Measurements from ENCODE around the gene PLEKHO2.
A peak's percentile ranks its signal among the peaks of the same experiment; 100 is the strongest.

The PLEKHO2 gene

DNA sequence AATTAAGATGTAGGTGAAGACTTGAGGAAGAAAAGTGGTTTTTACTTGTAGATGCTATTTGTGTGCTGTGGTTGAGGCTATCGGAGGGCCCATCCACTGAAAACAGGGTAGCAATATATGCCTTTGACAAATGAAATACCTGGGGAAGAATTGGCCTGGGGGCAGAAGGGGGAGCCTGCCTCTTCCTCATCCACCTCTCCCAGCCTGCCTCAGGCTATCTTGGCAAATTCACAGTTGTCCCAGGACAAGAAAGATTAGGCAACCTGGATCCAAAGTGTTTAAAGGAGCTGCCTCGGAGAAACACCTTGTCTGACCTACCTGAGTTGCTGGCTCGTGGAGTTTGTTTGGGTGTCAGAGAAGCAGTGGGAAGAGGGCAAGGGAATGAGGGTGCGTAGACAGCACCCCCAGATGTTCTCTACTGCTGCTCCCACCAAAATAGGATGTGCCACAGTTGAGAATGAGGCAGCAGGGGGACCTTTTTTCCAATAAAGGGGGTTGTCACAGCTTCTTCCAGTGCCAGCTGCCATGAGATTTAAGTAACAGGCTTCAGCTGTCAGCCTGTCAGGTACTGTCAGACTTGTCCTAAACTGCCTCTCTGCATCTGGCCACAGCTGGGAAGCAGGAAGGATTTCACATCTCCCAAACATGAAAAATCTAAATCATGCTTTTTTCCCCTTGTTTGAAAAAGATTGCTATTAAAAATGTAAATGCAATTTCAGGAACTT is 9.2 kb downstream of the PLEKHO2 start:
- peaks cover 26% of the 10 kb centered on the region for H3K4me1 ChIP-seq (ENCODE audit: insufficient read depth, insufficient read length)
- TF ChIP-seq ZNF274 (IDR thresholded peaks at IDR 0.05; ENCODE audit: low read depth, low read length) (no peak), SUZ12 (IDR thresholded peaks at IDR 0.05; ENCODE audit: extremely low read depth, insufficient read depth, insufficient read length) (no peak), YY1 (IDR thresholded peaks at IDR 0.05; ENCODE audit: insufficient read depth, insufficient read length) (no peak)
- no peak overlapping the region for H3K9ac ChIP-seq (ENCODE audit: insufficient read length, low read depth)
- H3K9me3 ChIP-seq (ENCODE audit: insufficient read depth, low read length), result no peaks in the 10 kb centered on the region
- no peaks in the 10 kb centered on the region for H3K27me3 ChIP-seq (ENCODE audit: insufficient read depth, insufficient read length)
- peaks cover 79% of the 10 kb centered on the region for H3K36me3 ChIP-seq (ENCODE audit: insufficient read depth, insufficient read length, low read length)
- no peak overlapping the region for H3K4me3 ChIP-seq (ENCODE audit: insufficient read length, low read depth)
- no peak for DNase-seq (ENCODE audit: low read depth, low spot score)

DNA sequence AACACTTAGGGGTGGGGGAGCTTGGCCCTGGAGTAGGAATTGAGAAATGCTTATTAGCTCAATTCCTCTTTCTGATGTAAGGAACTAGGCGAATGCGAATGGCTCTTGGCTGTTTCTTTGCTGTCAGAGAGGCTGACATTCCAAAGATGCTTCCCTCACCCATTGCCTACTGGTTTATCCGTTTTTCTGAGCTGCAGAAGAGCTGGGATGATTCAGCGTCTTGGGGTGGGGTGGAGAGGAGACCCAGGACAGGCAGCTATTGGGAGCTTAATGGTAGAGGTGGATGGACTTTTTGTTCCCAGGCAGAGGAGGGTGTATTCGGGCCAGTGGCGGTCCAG is 9.8 kb downstream of the PLEKHO2 start:
- no peak for DNase-seq (ENCODE audit: low read depth, low spot score)
- H3K4me3 ChIP-seq (ENCODE audit: insufficient read length, low read depth), result no peak overlapping the region
- no peaks in the 10 kb centered on the region for H3K9me3 ChIP-seq (ENCODE audit: insufficient read depth, low read length)
- no peaks in the 10 kb centered on the region for H3K27me3 ChIP-seq (ENCODE audit: insufficient read depth, insufficient read length)
- H3K4me1 ChIP-seq (ENCODE audit: insufficient read depth, insufficient read length), result peaks cover 32% of the 10 kb centered on the region
- TF ChIP-seq SUZ12 (IDR thresholded peaks at IDR 0.05; ENCODE audit: extremely low read depth, insufficient read depth, insufficient read length) (no peak), ZNF274 (IDR thresholded peaks at IDR 0.05; ENCODE audit: low read depth, low read length) (no peak), YY1 (IDR thresholded peaks at IDR 0.05; ENCODE audit: insufficient read depth, insufficient read length) (no peak)
- H3K36me3 ChIP-seq (ENCODE audit: insufficient read depth, insufficient read length, low read length), result peaks cover 80% of the 10 kb centered on the region
- no peak overlapping the region for H3K9ac ChIP-seq (ENCODE audit: insufficient read length, low read depth)

DNA sequence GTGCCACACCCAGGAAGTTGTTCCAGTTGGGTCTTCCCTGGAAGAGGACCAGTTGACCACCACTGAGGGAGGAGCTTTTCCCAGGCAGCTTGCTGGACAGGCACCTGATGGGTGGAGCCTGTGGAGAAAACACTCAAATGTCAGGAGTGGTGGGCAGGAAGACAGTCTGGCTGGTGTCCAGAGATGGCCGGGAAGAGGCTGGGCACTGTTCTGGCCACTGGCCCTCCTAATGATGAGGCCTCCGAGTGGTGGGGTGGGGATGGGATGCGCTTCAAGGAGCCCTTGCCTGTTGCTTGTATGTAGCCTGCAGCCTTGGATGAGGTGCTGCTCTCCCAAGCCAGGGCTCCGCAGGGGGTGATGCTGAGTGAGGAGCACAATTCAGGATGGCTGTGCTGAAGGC is 12.3 kb downstream of the PLEKHO2 start:
- Histone ChIP-seq H3K4me1 (ENCODE audit: insufficient read depth, insufficient read length) (peaks cover 44% of the 10 kb centered on the region), H3K36me3 (ENCODE audit: insufficient read depth, insufficient read length, low read length) (peaks cover 79% of the 10 kb centered on the region), H3K27me3 (ENCODE audit: insufficient read depth, insufficient read length) (no peaks in the 10 kb centered on the region), H3K4me3 (ENCODE audit: insufficient read length, low read depth) (no peak overlapping the region), H3K9ac (ENCODE audit: insufficient read length, low read depth) (no peak overlapping the region), H3K9me3 (ENCODE audit: insufficient read depth, low read length) (no peaks in the 10 kb centered on the region)
- TF ChIP-seq YY1 (IDR thresholded peaks at IDR 0.05; ENCODE audit: insufficient read depth, insufficient read length), result no peak
- no peak for TF ChIP-seq ZNF274 (IDR thresholded peaks at IDR 0.05; ENCODE audit: low read depth, low read length)
- TF ChIP-seq SUZ12 (IDR thresholded peaks at IDR 0.05; ENCODE audit: extremely low read depth, insufficient read depth, insufficient read length), result no peak
- no peak for DNase-seq (ENCODE audit: low read depth, low spot score)

- Histone ChIP-seq H3K27me3 (ENCODE audit: insufficient read depth, insufficient read length) (no peaks in the 10 kb centered on the region), H3K36me3 (ENCODE audit: insufficient read depth, insufficient read length, low read length) (peaks cover 82% of the 10 kb centered on the region), H3K4me1 (ENCODE audit: insufficient read depth, insufficient read length) (peaks cover 44% of the 10 kb centered on the region), H3K4me3 (ENCODE audit: insufficient read length, low read depth) (no peak overlapping the region), H3K9me3 (ENCODE audit: insufficient read depth, low read length) (no peaks in the 10 kb centered on the region), H3K9ac (ENCODE audit: insufficient read length, low read depth) (no peak overlapping the region)
- TF ChIP-seq ZNF274 (IDR thresholded peaks at IDR 0.05; ENCODE audit: low read depth, low read length) (no peak), YY1 (IDR thresholded peaks at IDR 0.05; ENCODE audit: insufficient read depth, insufficient read length) (no peak), SUZ12 (IDR thresholded peaks at IDR 0.05; ENCODE audit: extremely low read depth, insufficient read depth, insufficient read length) (no peak)
- no peak for DNase-seq (ENCODE audit: low read depth, low spot score)
Observed at GRCh38 chr15:64854526-64854925, 12.8 kb downstream of the PLEKHO2 start.

DNA sequence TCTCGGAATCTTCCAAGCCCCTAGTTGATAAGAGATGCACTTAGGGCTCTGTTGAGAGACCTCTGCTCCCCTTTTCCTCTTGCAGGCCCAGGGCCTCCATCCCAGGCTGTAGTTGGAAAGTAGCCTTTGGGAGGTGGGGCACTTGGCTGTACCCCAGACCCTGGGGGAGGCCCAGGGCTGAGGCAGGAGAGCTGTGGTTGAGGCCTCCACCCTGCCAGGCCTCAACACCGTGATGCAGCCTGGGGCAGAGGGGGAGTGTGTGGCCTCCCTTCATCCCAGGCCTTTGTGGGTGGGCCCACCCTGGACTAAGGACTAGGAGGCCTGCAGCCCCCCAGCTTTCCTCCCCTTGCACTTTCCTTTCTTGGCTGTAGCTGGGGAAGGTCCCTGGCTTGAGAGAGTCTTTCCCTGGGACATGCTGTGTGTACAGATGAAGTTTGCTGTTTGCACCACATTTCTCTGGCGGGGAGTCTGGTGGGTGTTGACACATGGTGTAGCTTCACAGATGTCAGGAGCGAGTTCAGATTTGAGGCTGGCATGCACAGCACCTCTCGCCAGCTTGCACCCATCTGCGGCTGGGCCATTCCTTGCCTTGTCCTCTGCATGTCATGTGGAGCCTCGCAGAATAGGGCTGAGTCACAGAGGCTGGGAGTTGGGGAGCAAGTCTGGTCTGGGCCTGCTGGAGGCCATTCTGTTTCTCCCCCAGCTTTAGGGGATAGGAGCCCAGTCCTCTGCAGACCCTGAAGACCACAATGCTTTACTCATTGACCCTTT is 13.7 kb downstream of the PLEKHO2 start:
- peaks cover 84% of the 10 kb centered on the region for H3K36me3 ChIP-seq (ENCODE audit: insufficient read depth, insufficient read length, low read length)
- H3K4me3 ChIP-seq (ENCODE audit: insufficient read length, low read depth), result no peak overlapping the region
- peaks cover 49% of the 10 kb centered on the region for H3K4me1 ChIP-seq (ENCODE audit: insufficient read depth, insufficient read length)

DNA sequence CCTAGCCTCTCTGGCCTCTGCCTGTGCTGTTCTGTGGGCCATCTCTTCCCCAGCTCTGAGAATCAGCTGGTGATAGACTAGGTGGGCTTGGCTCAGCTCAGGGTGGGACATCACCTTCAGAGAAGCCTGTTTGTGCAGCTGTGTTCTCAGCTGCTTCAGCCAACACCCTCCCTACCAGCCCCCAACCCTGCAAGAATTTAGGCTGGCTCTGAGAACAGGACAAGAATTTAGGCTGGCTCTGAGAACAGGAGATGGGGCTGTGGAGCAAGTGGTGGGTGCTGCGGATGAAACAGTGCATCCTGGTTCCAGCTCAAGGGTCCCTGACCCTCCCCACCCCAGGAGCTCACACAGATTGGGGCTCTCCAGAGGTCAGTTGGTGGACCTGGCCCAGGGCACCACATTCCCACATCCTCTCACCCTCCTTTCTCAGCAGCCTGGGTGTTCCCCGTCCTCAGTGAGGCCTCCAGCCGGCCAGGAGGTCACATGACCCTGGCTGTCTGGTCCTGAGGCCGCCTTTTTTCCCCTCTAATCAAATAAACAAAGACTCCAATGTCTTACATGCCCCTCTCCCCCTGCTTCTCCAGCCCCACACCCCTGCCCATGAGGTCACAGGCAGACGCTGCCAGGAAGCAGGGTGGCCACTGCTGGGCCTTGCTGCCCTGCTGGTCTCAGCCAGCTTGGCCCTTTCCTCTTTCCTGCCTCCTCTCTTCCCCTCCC is 14.9 kb downstream of the PLEKHO2 start:
- no peak for DNase-seq (ENCODE audit: low read depth, low spot score)
- peaks cover 44% of the 10 kb centered on the region for H3K4me1 ChIP-seq (ENCODE audit: insufficient read depth, insufficient read length)

More for the DNA sequence above, 13.7 kb downstream of the PLEKHO2 start:
- H3K9me3 ChIP-seq (ENCODE audit: insufficient read depth, low read length), result no peaks in the 10 kb centered on the region
- TF ChIP-seq YY1 (IDR thresholded peaks at IDR 0.05; ENCODE audit: insufficient read depth, insufficient read length), result no peak
- no peak for TF ChIP-seq SUZ12 (IDR thresholded peaks at IDR 0.05; ENCODE audit: extremely low read depth, insufficient read depth, insufficient read length)
- no peak for TF ChIP-seq ZNF274 (IDR thresholded peaks at IDR 0.05; ENCODE audit: low read depth, low read length)
- no peaks in the 10 kb centered on the region for H3K27me3 ChIP-seq (ENCODE audit: insufficient read depth, insufficient read length)
- no peak for DNase-seq (ENCODE audit: low read depth, low spot score)
- no peak overlapping the region for H3K9ac ChIP-seq (ENCODE audit: insufficient read length, low read depth)

DNA sequence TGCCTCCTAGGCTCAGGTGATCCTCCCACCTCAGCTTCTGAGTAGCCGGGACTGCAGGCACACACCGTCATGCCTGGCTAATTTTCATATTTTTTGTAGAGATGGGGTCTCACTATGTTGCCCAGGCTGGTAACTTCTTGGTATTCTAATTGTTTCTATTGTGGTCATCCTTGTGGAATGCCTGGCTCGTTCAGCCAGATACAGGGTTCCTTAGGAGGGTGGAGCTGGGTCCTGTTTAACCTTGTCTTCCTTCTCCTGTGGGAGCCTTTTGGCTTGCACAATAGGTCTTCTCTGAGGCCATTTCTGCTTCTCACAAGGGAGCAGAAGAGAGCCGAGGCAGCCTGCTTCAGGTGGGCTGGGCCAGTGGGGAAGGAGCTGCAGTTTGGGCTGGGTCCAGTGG is 15.7 kb downstream of the PLEKHO2 start:
- no peaks in the 10 kb centered on the region for H3K9me3 ChIP-seq (ENCODE audit: insufficient read depth, low read length)
- H3K27me3 ChIP-seq (ENCODE audit: insufficient read depth, insufficient read length), result no peaks in the 10 kb centered on the region
- no peak overlapping the region for H3K4me3 ChIP-seq (ENCODE audit: insufficient read length, low read depth)
- peaks cover 41% of the 10 kb centered on the region for H3K4me1 ChIP-seq (ENCODE audit: insufficient read depth, insufficient read length)
- no peak for DNase-seq (ENCODE audit: low read depth, low spot score)
- TF ChIP-seq ZNF274 (IDR thresholded peaks at IDR 0.05; ENCODE audit: low read depth, low read length), result no peak
- no peak for TF ChIP-seq SUZ12 (IDR thresholded peaks at IDR 0.05; ENCODE audit: extremely low read depth, insufficient read depth, insufficient read length)
- TF ChIP-seq YY1 (IDR thresholded peaks at IDR 0.05; ENCODE audit: insufficient read depth, insufficient read length), result no peak
- H3K36me3 ChIP-seq (ENCODE audit: insufficient read depth, insufficient read length, low read length), result peaks cover 89% of the 10 kb centered on the region
- H3K9ac ChIP-seq (ENCODE audit: insufficient read length, low read depth), result no peak overlapping the region

More for the DNA sequence above, 14.9 kb downstream of the PLEKHO2 start:
- TF ChIP-seq ZNF274 (IDR thresholded peaks at IDR 0.05; ENCODE audit: low read depth, low read length) (no peak), YY1 (IDR thresholded peaks at IDR 0.05; ENCODE audit: insufficient read depth, insufficient read length) (no peak)
- H3K9me3 ChIP-seq (ENCODE audit: insufficient read depth, low read length), result no peaks in the 10 kb centered on the region
- H3K27me3 ChIP-seq (ENCODE audit: insufficient read depth, insufficient read length), result no peaks in the 10 kb centered on the region
- H3K36me3 ChIP-seq (ENCODE audit: insufficient read depth, insufficient read length, low read length), result peaks cover 89% of the 10 kb centered on the region
- H3K9ac ChIP-seq (ENCODE audit: insufficient read length, low read depth), result peak overlapping the region; percentile 53
- no peak overlapping the region for H3K4me3 ChIP-seq (ENCODE audit: insufficient read length, low read depth)

Data from NT2/D1 (cell line).